Activated T-helper 1 cell treated with Interleukin-2 at 50 U/mL for 16 hours (primary cell): ENCODE results near the gene RPL34.
"Not testable (repeated sequence)": the region's sequence is repeated elsewhere in the genome, so short reads cannot be mapped to it uniquely, and the experiment has no call there.

Experiments
- DNase-seq: peaks from one replicate; pipeline ENCODE4 v3.0.0-alpha.2; 2020; ENCODE audit warnings: low read depth

Gene RPL34

GRCh38 chr4:108620101-108620932 is at the start of gene RPL34:
Gene RPL34 (plus strand): TSS chr4:108620576. CDS start chr4:108621960, 1,384 bp downstream.
- DNase-seq, result peak; percentile 92

GRCh38 chr4:108570993-108571569 is 49.3 kb upstream of the RPL34 start:
- DNase-seq, result no peak

GRCh38 chr4:108574402-108574801 is 46.0 kb upstream of the RPL34 start:
- DNase-seq, result no peak

- no peak for DNase-seq
These were observed 39.3 kb upstream of the RPL34 start for GRCh38 chr4:108581083-108581482.

GRCh38 chr4:108586778-108587177 is 33.6 kb upstream of the RPL34 start:
- DNase-seq, result no peak

- no peak for DNase-seq
These were observed 31.5 kb upstream of the RPL34 start for GRCh38 chr4:108588878-108589277.

- DNase-seq, result no peak
These were observed 30.4 kb upstream of the RPL34 start for GRCh38 chr4:108589961-108590360.

GRCh38 chr4:108590776-108591175 is 29.6 kb upstream of the RPL34 start:
- no peak for DNase-seq

GRCh38 chr4:108592674-108592986 is 27.7 kb upstream of the RPL34 start:
- no peak for DNase-seq

- DNase-seq, result not testable (repeated sequence)
These were observed 26.1 kb upstream of the RPL34 start for GRCh38 chr4:108594296-108594695.

- no peak for DNase-seq
These were observed 24.0 kb upstream of the RPL34 start for GRCh38 chr4:108596344-108596743.

- DNase-seq, result no peak
These were observed 19.3 kb upstream of the RPL34 start for GRCh38 chr4:108601106-108601505.

GRCh38 chr4:108601532-108601931 is 18.8 kb upstream of the RPL34 start:
- DNase-seq, result no peak

GRCh38 chr4:108602163-108602562 is 18.2 kb upstream of the RPL34 start:
- no peak for DNase-seq

- no peak for DNase-seq
These were observed 13.1 kb upstream of the RPL34 start for GRCh38 chr4:108607079-108607815.

GRCh38 chr4:108611365-108611764 is 9.0 kb upstream of the RPL34 start:
- no peak for DNase-seq

GRCh38 chr4:108612365-108612764 is 8.0 kb upstream of the RPL34 start:
- DNase-seq, result no peak

- peak; percentile 8 for DNase-seq
These were observed 840 bp upstream of the RPL34 start for GRCh38 chr4:108619372-108620100.

- DNase-seq, result no peak
These were observed 843 bp downstream of the RPL34 start for GRCh38 chr4:108620933-108621905.

GRCh38 chr4:108622022-108622421 is 1.6 kb downstream of the RPL34 start:
- no peak for DNase-seq

- DNase-seq, result no peak
These were observed 2.5 kb downstream of the RPL34 start for GRCh38 chr4:108622828-108623227.
